Choroid plexus epithelial cell (primary cell): ENCODE data around the gene OR10G3.

Experiments used
- DNase-seq: peaks from one replicate; pipeline ENCODE4 v3.0.0-alpha.2; 2010; ENCODE audit warnings: low read depth
- H3K4me3 ChIP-seq: 2 replicates; pipeline ENCODE4 v1.5.1; 2011; ENCODE audit warnings: low read depth, mild to moderate bottlenecking, control low read depth, low read length, moderate library complexity
- TF ChIP-seq, protein P1 (sequence below): conservative IDR thresholded peaks from 2 replicates; pipeline ENCODE4 v1.5.1; 2011; ENCODE audit warnings: low read depth, mild to moderate bottlenecking, control low read depth, inconsistent platforms, low read length, moderate library complexity

Gene OR10G3

DNA sequence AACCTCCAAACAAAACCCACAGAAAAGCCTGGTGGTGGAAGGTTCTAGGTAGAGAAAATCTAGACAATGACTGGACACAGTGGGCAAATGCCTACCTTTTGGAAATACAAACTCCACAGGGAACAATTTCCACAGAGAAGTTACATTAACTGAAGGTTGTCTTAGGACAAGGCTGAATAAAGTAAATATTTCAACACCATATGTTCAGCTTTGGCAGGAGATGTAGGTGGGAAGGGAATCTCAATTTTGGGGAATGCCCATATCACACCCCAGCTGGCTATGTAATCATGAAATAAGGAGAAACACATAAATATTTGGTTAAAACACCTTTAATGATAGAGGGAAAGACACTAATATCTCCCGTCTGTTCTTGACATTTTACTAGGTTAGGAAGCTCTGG is 59.1 kb downstream of the OR10G3 start:
- no peak for DNase-seq
- TF ChIP-seq, protein P1, sequence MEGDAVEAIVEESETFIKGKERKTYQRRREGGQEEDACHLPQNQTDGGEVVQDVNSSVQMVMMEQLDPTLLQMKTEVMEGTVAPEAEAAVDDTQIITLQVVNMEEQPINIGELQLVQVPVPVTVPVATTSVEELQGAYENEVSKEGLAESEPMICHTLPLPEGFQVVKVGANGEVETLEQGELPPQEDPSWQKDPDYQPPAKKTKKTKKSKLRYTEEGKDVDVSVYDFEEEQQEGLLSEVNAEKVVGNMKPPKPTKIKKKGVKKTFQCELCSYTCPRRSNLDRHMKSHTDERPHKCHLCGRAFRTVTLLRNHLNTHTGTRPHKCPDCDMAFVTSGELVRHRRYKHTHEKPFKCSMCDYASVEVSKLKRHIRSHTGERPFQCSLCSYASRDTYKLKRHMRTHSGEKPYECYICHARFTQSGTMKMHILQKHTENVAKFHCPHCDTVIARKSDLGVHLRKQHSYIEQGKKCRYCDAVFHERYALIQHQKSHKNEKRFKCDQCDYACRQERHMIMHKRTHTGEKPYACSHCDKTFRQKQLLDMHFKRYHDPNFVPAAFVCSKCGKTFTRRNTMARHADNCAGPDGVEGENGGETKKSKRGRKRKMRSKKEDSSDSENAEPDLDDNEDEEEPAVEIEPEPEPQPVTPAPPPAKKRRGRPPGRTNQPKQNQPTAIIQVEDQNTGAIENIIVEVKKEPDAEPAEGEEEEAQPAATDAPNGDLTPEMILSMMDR, result no peak
- H3K4me3 ChIP-seq, result no peak overlapping the region

DNA sequence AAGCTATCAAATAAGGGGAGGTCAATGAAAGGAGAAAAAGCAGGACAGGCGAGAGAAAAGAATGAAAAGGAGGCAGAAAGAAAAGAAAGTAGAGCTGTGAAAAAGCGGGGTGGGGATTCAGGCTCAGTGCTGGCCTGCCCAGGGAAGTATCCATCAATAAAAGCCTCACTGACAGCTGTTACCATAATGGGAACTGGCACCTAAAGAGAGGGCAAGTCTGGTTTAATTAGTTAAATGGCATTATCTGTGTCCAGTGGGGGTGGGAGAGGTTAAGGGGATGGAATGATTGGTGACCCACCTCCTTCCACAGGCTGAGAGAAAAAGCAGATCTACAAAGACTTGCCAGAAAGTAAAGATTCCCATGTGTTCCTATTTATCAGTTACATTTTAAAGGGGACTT is 61.2 kb downstream of the OR10G3 start:
- TF ChIP-seq, protein P1, result no peak
- no peak overlapping the region for H3K4me3 ChIP-seq
- no peak for DNase-seq
